Panc1 (cell line): ENCODE measurements around the gene SPP1. TPM values are rescaled to one million over a fixed set of nuclear protein-coding genes. Genes with fewer than 3 reads are reported as not detected.
"Not testable (repeated sequence)": the region's sequence is repeated elsewhere in the genome, so short reads cannot be mapped to it uniquely, and the experiment has no call there.

Source experiments
- ATAC-seq: fragments of 200-7000 bp; cut with Tn5 transposase; 2 replicates; pipeline ENCODE4 v1.9.1; 2020; ENCODE audit warnings: mild to moderate bottlenecking, moderate library complexity
- BruUV-seq: library from RNA; stranded (reverse); fragments of 400-500 nt; replicated peaks from 2 replicates; lab custom pipeline; 2021; lab: Mats Ljungman, UMichigan
- CTCF ChIA-PET: fragments of 300-600 bp; sonication (Branson Sonifier 250); formaldehyde crosslinking; loops from one replicate; lab custom pipeline; 2022; ENCODE audit warnings: antibody characterized with exemption; lab: Charles Lee
- POLR2A ChIA-PET: fragments of 300-600 bp; sonication (Branson Sonifier 250); formaldehyde crosslinking; loops from one replicate; lab custom pipeline; 2022; ENCODE audit warnings: antibody characterized with exemption; lab: Charles Lee
- DNase-seq: peaks from one replicate; pipeline ENCODE4 v3.0.0-alpha.2; 2010; ENCODE audit warnings: low read depth, low spot score
- H3K27ac ChIP-seq: 2 replicates; pipeline ENCODE4 v1.5.1; 2011; ENCODE audit warnings: mild to moderate bottlenecking, low read length, inconsistent platforms
- H3K27me3 ChIP-seq: fragments of 200-500 bp; sonication (Bioruptor generic); 2 replicates; pipeline ENCODE4 v1.6.0; 2014; ENCODE audit warnings: low read length, inconsistent platforms; ENCODE audit not compliant: control insufficient read depth, insufficient read depth
- H3K36me3 ChIP-seq: fragments of 200-500 bp; sonication (Bioruptor generic); 2 replicates; pipeline ENCODE4 v1.5.1; 2014; ENCODE audit warnings: inconsistent platforms, mild to moderate bottlenecking, low read length, moderate library complexity; ENCODE audit not compliant: control insufficient read depth, insufficient read depth
- H3K4me1 ChIP-seq: 2 replicates; pipeline ENCODE4 v1.5.1; 2011; ENCODE audit warnings: inconsistent platforms, mild to moderate bottlenecking, low read length, moderate library complexity; ENCODE audit not compliant: control insufficient read depth, insufficient read depth
- H3K4me3 ChIP-seq, 2 experiments: 2 replicates each; pipeline ENCODE4 v1.5.1; 2011 to 2012; ENCODE audit warnings: low read depth in 2 of 2, low read length in 2 of 2, mild to moderate bottlenecking in 2 of 2, inconsistent platforms in 1 of 2, moderate library complexity in 1 of 2
- H3K9me3 ChIP-seq: fragments of 200-500 bp; sonication (Bioruptor generic); 2 replicates; pipeline ENCODE4 v1.5.1; 2014; ENCODE audit warnings: low read depth, mild to moderate bottlenecking, inconsistent platforms, low read length, moderate library complexity; ENCODE audit not compliant: control insufficient read depth, insufficient read depth
- POLR2AphosphoS5 ChIP-seq: IDR thresholded peaks from 2 replicates; pipeline ENCODE4 v1.6.1; 2012; ENCODE audit warnings: mild to moderate bottlenecking, low read depth, low read length, moderate library complexity
- SIN3A ChIP-seq: IDR thresholded peaks from 2 replicates; pipeline ENCODE4 v1.6.1; 2012; ENCODE audit warnings: low read depth, mild to moderate bottlenecking, low read length, moderate library complexity, borderline replicate concordance; ENCODE audit not compliant: insufficient read depth
- TCF7L2 ChIP-seq: IDR thresholded peaks from 2 replicates; pipeline ENCODE4 v1.6.1; 2011; ENCODE audit warnings: mild to moderate bottlenecking, low read depth, low read length, inconsistent platforms
- in situ Hi-C: cut with HindIII; loops from 2 replicates; pipeline ENCODE4 v1.10.0; 2016; ENCODE audit warnings: low sequenced_read_pairs, low pct_unique_long_range_greater_than_20kb
- intact Hi-C: fragments of 100-400 bp; cut with micrococcal nuclease; formaldehyde crosslinking; loops from one replicate; pipeline ENCODE4 v1.10.0; 2022; ENCODE audit not compliant: unreplicated experiment
- total RNA-seq: library from RNA; stranded (reverse); gene quantifications from one replicate; pipeline ENCODE4 v1.2.1, GENCODE V29; 2021; ENCODE audit not compliant: unreplicated experiment
- TF ChIP-seq, protein P1 (sequence below), 2 experiments: IDR thresholded peaks; 2 replicates each; pipeline ENCODE4 v1.6.1; 2011 to 2012; ENCODE audit warnings: low read depth in 2 of 2, control low read depth in 1 of 2, low read length in 1 of 2, mild to moderate bottlenecking in 1 of 2, moderate library complexity in 1 of 2; ENCODE audit not compliant: insufficient read depth in 1 of 2
- TF ChIP-seq, protein P2 (sequence below): fragments of 450-650 bp; IDR thresholded peaks from 2 replicates; pipeline ENCODE4 v1.5.1; 2017; ENCODE audit warnings: mild to moderate bottlenecking

The SPP1 gene
- total RNA-seq, 1 experiment from 2014 or later = 1.6 TPM

DNA sequence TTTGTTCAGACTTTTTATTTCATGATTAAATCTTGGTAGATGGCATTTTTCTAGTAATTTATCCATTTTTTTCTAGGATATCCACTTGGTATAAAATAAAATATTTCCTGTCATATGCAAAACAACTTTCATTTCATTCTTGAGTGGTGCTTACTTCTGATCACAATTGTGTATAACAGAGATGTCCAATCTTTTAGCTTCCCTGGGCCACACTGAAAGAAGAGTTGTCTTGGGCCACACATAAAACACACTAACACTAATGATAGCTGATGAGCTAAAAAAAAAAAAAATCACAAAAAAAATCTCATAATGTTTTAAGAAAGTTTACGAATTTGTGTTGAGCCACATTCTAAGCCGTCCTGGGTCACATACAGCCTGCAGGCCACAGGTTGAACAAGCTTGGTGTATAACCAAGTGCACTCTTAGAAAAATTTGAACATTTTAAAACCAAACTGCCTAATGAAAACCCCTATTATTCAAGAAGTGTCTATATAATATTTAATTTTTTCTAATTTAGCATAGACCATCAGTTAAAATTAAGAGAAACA, 41.3 kb upstream of the SPP1 start:
- Histone ChIP-seq H3K4me3 (no peak overlapping the region), H3K36me3 (no peaks in the 10 kb centered on the region), H3K27ac (no peak overlapping the region), H3K4me1 (no peaks in the 10 kb centered on the region), H3K9me3 (no peaks in the 10 kb centered on the region), H3K27me3 (no peaks in the 10 kb centered on the region)
- TF ChIP-seq TCF7L2 = no peak
- TF ChIP-seq POLR2AphosphoS5 = no peak
- TF ChIP-seq, protein P1, sequence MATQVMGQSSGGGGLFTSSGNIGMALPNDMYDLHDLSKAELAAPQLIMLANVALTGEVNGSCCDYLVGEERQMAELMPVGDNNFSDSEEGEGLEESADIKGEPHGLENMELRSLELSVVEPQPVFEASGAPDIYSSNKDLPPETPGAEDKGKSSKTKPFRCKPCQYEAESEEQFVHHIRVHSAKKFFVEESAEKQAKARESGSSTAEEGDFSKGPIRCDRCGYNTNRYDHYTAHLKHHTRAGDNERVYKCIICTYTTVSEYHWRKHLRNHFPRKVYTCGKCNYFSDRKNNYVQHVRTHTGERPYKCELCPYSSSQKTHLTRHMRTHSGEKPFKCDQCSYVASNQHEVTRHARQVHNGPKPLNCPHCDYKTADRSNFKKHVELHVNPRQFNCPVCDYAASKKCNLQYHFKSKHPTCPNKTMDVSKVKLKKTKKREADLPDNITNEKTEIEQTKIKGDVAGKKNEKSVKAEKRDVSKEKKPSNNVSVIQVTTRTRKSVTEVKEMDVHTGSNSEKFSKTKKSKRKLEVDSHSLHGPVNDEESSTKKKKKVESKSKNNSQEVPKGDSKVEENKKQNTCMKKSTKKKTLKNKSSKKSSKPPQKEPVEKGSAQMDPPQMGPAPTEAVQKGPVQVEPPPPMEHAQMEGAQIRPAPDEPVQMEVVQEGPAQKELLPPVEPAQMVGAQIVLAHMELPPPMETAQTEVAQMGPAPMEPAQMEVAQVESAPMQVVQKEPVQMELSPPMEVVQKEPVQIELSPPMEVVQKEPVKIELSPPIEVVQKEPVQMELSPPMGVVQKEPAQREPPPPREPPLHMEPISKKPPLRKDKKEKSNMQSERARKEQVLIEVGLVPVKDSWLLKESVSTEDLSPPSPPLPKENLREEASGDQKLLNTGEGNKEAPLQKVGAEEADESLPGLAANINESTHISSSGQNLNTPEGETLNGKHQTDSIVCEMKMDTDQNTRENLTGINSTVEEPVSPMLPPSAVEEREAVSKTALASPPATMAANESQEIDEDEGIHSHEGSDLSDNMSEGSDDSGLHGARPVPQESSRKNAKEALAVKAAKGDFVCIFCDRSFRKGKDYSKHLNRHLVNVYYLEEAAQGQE (IDR thresholded peaks at IDR 0.05; ENCODE audit: insufficient read depth in 1 of 2, low read depth in 2 of 2, low read length in 1 of 2) = no peak
- TF ChIP-seq, protein P2, sequence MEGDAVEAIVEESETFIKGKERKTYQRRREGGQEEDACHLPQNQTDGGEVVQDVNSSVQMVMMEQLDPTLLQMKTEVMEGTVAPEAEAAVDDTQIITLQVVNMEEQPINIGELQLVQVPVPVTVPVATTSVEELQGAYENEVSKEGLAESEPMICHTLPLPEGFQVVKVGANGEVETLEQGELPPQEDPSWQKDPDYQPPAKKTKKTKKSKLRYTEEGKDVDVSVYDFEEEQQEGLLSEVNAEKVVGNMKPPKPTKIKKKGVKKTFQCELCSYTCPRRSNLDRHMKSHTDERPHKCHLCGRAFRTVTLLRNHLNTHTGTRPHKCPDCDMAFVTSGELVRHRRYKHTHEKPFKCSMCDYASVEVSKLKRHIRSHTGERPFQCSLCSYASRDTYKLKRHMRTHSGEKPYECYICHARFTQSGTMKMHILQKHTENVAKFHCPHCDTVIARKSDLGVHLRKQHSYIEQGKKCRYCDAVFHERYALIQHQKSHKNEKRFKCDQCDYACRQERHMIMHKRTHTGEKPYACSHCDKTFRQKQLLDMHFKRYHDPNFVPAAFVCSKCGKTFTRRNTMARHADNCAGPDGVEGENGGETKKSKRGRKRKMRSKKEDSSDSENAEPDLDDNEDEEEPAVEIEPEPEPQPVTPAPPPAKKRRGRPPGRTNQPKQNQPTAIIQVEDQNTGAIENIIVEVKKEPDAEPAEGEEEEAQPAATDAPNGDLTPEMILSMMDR = no peak
- TF ChIP-seq SIN3A = no peak
- DNase-seq = no peak
- POLR2A ChIA-PET = no interaction called here
- in situ Hi-C loops = no loop called here
- CTCF ChIA-PET = no interaction called here
- ATAC-seq = no peak
- BruUV-seq = no TSS peak
- intact Hi-C loops = no loop called here

DNA sequence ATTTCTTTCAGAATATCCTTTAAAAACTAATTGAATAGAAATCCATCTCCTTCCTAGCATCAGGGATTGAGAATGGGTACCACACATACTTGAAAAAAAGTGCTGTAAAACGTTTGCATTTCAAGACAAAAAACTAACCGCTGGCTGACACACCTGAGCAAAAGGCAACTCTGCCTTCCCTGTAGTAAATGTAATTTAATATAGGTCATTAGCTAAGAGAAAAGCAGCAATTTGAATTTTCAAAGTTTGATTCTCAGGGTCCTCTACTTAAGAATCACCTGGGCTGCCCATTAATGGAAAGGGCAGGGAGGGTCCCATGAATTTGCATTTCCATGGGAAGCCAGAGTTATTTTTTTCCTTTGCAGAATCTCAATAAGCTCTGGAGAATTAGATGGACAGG, 40.5 kb upstream of the SPP1 start:
- H3K27ac ChIP-seq = no peak overlapping the region
- BruUV-seq = no TSS peak
- in situ Hi-C loops (no loop called here), intact Hi-C loops (no loop called here)
- ChIA-PET POLR2A (no interaction called here), CTCF (no interaction called here)
- H3K9me3 ChIP-seq = no peaks in the 10 kb centered on the region
- no peaks in the 10 kb centered on the region for H3K27me3 ChIP-seq
- DNase-seq (no peak), ATAC-seq (no peak)
- TF ChIP-seq, protein P2 = no peak
- TF ChIP-seq SIN3A (no peak), TCF7L2 (no peak), POLR2AphosphoS5 (no peak)
- TF ChIP-seq, protein P1 (IDR thresholded peaks at IDR 0.05; ENCODE audit: insufficient read depth in 1 of 2, low read depth in 2 of 2, low read length in 1 of 2) = no peak
- no peaks in the 10 kb centered on the region for H3K4me1 ChIP-seq
- no peaks in the 10 kb centered on the region for H3K36me3 ChIP-seq
- no peak overlapping the region for H3K4me3 ChIP-seq

- H3K36me3 ChIP-seq, H3K27me3 ChIP-seq, H3K9me3 ChIP-seq, POLR2A ChIA-PET, BruUV-seq, CTCF ChIA-PET, H3K27ac ChIP-seq, intact Hi-C loops, H3K4me3 ChIP-seq, ATAC-seq, H3K4me1 ChIP-seq, DNase-seq, in situ Hi-C loops: not testable (repeated sequence)
Measured at GRCh38 chr4:87935954-87936353, 39.6 kb upstream of the SPP1 start.
